ENCODE data around the gene BCL2A1. TPM values are rescaled to one million over a fixed set of nuclear protein-coding genes. Genes with fewer than 3 reads are reported as not detected.
"Not testable (repeated sequence)": the region's sequence is repeated elsewhere in the genome, so short reads cannot be mapped to it uniquely, and the experiment has no call there.

Gene BCL2A1
- total RNA-seq, 1 donor from 2014 or later: not detected

DNA sequence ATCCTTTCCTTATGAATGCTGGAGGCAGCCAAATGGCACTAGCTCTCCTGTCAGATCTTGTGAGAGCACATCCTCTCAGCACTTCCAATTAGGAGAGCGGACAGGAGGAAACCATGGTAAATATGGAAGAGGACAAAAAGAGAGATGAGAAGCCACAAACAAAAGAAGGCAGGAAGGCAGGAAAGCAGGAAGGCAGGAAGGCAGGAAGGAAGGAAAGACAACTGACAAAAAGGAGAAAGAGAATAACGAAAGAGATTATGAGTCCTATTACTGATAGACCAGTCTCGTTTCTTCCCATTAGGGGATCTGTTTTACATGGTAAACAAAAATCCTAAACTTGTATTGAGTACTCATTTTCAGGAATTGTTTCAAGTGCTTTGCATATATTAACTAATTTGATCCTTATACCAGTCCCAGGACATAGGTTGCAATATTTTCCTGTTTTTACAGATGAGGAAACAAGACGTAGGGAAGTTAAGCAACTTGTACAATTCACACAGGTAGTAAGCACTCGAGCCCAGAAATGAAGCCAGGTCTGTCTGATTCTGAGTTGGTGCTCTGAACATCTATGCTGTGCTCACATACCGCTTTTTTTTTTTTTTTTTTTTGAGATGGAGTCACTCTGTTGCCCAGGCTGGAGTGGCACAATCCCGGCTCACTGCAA is 4.2 kb downstream of the BCL2A1 start:
- intact Hi-C loops (cut with DNase I): no loop called here
- TF ChIP-seq, protein P1, sequence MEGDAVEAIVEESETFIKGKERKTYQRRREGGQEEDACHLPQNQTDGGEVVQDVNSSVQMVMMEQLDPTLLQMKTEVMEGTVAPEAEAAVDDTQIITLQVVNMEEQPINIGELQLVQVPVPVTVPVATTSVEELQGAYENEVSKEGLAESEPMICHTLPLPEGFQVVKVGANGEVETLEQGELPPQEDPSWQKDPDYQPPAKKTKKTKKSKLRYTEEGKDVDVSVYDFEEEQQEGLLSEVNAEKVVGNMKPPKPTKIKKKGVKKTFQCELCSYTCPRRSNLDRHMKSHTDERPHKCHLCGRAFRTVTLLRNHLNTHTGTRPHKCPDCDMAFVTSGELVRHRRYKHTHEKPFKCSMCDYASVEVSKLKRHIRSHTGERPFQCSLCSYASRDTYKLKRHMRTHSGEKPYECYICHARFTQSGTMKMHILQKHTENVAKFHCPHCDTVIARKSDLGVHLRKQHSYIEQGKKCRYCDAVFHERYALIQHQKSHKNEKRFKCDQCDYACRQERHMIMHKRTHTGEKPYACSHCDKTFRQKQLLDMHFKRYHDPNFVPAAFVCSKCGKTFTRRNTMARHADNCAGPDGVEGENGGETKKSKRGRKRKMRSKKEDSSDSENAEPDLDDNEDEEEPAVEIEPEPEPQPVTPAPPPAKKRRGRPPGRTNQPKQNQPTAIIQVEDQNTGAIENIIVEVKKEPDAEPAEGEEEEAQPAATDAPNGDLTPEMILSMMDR (IDR thresholded peaks at IDR 0.05): no peak

DNA sequence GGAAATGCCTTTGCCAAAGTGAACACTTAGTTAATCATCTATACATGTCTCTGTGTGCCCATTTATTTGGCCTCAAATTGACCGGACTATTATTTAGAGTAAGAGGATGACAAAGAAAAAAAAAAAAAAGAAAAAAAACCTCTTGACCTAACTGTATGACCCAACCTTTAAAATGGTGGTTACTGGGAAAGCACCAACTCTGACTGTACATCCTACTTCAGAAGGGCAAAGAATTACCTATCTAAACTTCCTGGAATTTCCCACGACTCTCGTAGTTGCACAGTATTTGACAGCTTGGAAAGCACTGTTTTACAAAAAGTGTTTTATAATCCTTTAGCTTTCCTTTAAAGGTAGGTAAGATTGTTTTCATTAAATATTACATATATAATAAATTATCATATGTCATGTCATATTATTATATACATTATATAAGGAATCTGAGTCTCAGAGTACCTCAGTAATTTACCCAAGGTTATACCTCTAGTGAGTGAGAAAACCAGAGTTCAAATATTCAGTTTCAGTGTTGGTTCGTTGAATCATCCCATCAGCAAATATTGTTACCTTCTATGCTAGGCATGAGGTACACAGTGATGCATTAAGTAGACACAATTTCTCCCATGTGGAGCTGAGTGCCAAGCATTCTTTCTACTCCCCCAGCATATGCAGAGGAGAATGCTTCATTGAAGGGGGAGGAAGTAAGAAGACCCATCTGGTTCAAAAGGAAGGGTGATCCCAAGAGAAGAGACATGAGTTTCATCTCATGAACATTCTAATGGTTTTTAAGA is 5.0 kb downstream of the BCL2A1 start:
- Histone ChIP-seq H3K4me3 (no peak overlapping the region), H3K9me3 (no peaks in the 10 kb centered on the region), H3K4me1 (no peaks in the 10 kb centered on the region), H3K27ac (no peak overlapping the region), H3K27me3 (no peaks in the 10 kb centered on the region), H3K36me3 (no peaks in the 10 kb centered on the region)
- intact Hi-C loops (cut with DNase I): no loop called here
- no peak for DNase-seq (ENCODE audit: low spot score in 2 of 2)
- TF ChIP-seq, protein P1 (IDR thresholded peaks at IDR 0.05): no peak

More for the DNA sequence above, 4.2 kb downstream of the BCL2A1 start:
- H3K4me1 ChIP-seq: no peaks in the 10 kb centered on the region
- no peaks in the 10 kb centered on the region for H3K27me3 ChIP-seq
- no peak overlapping the region for H3K4me3 ChIP-seq
- no peak for DNase-seq (ENCODE audit: low spot score in 2 of 2)
- H3K9me3 ChIP-seq: no peaks in the 10 kb centered on the region
- H3K36me3 ChIP-seq: no peaks in the 10 kb centered on the region
- no peak overlapping the region for H3K27ac ChIP-seq

DNA sequence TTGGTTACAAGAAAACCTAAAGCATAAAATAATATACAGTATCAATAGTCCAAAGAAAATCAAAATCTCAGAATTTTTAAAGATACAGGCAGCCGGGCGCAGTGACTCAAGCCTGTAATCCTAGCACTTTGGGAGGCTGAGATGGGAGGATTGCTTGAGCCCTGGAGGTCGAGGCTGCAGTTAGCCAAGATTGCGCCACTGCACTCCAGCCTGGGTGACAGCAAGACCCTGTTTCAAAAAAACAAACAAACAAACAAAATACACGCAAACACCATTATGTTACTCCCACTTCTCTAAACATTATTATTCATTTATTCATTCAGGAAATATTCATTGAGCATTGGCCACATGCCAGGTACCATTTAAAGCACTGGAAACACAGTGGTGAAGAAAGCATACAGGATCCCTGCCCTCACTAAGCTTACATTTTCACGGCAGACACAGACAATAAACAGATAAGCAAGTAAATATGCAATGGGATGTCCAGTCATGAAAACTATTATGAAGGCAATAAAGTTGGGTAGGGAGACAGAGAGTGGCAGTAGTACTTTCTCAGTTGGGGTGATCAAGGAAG is 6.7 kb downstream of the BCL2A1 start:
- no peak for DNase-seq (ENCODE audit: low spot score in 2 of 2)
- intact Hi-C loops (cut with DNase I): no loop called here
- H3K4me3 ChIP-seq: no peak overlapping the region
- no peak overlapping the region for H3K27ac ChIP-seq
- no peaks in the 10 kb centered on the region for H3K36me3 ChIP-seq
- no peaks in the 10 kb centered on the region for H3K9me3 ChIP-seq
- no peaks in the 10 kb centered on the region for H3K27me3 ChIP-seq
- TF ChIP-seq, protein P1 (IDR thresholded peaks at IDR 0.05): no peak
- H3K4me1 ChIP-seq: no peaks in the 10 kb centered on the region

DNA sequence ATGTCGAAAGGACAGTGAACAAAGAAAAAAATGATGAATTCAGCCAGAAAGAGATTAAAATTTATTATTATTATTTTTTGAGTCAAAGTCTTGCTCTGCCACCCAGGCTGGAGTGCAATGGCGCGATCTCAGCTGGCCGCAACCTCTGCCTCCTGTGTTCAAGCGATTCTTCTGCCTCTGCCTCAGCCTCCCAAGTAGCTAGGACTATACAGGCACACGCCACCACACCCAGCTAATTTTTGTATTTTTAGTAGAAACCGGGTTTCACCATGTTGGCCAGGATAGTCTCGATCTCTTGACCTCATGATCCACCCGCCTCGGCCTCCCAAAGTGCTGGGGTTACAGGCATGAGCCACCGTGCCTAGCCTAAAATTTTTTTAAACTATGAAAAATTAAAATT is 8.1 kb downstream of the BCL2A1 start:
- H3K4me3 ChIP-seq; intact Hi-C loops (cut with DNase I); H3K27ac ChIP-seq; DNase-seq (ENCODE audit: low spot score in 2 of 2); H3K27me3 ChIP-seq; H3K36me3 ChIP-seq; H3K4me1 ChIP-seq; H3K9me3 ChIP-seq: not testable (repeated sequence)

DNA sequence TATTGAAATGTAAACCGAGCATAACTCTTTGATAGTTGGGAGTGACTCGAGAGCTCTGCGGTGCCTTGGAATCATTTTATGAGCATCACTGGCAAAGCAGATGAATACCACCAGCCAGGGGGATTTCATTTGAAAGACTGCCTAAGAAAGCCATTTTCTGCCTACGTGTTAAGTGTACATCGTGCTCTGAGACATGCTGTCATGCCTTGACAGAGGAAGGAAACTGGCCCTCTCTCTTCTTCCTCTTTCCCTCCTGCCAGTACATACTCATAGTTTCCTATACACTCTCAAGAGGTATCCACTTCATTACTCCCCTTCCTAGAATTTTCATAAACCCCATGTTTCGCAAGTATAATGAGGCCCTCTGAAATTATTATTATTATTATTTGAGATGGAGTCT is 8.8 kb downstream of the BCL2A1 start:
- DNase-seq (ENCODE audit: low spot score in 2 of 2): no peak
- intact Hi-C loops (cut with DNase I): no loop called here
- Histone ChIP-seq H3K27ac (no peak overlapping the region), H3K36me3 (no peaks in the 10 kb centered on the region), H3K9me3 (no peaks in the 10 kb centered on the region), H3K27me3 (no peaks in the 10 kb centered on the region), H3K4me3 (no peak overlapping the region), H3K4me1 (no peaks in the 10 kb centered on the region)
- TF ChIP-seq, protein P1 (IDR thresholded peaks at IDR 0.05): no peak
